Endothelial cell of umbilical vein (primary cell): ENCODE measurements around the gene B4GALT5. TPM values are rescaled to one million over a fixed set of nuclear protein-coding genes. Genes with fewer than 3 reads are reported as not detected.

Experiments
- Bru-seq: library from RNA; stranded (reverse); fragments of 400-500 nt; gene quantifications from one replicate; lab custom pipeline; 2021; lab: Mats Ljungman, UMichigan
- BruChase-seq, 2 experiments: library from RNA; stranded (reverse); fragments of 400-500 nt; gene quantifications; one replicate each; lab custom pipeline; 2021; lab: Mats Ljungman, UMichigan
- BruUV-seq: library from RNA; stranded (reverse); fragments of 400-500 nt; replicated peaks from 2 replicates; lab custom pipeline; 2021; lab: Mats Ljungman, UMichigan
- CTCF ChIA-PET: fragments of 300-600, 350-600 bp; sonication (Branson Sonifier 250); formaldehyde crosslinking; loops from one replicate; lab custom pipeline; 2021; ENCODE audit warnings: antibody characterized with exemption, inconsistent platforms; lab: Charles Lee
- POLR2A ChIA-PET: fragments of 300-600, 350-600 bp; sonication (Branson Sonifier 250); formaldehyde crosslinking; loops from one replicate; lab custom pipeline; 2021; ENCODE audit warnings: antibody characterized with exemption, inconsistent platforms; lab: Charles Lee
- DNase-seq: peaks from one replicate; pipeline ENCODE4 v3.0.0-alpha.2; 2011; ENCODE audit warnings: low read depth, low spot score
- FAIRE-seq: peaks from 2 replicates; lab custom pipeline; 2011; peaks lifted over from hg19 to GRCh38; lab: Jason Lieb, UNC
- H2AFZ ChIP-seq: 2 replicates; pipeline ENCODE4 v1.6.0; 2012; ENCODE audit warnings: low read depth, low read length, control low read depth, inconsistent platforms
- H3K27ac ChIP-seq: 2 replicates; pipeline ENCODE4 v1.5.1; 2011; ENCODE audit warnings: low read depth, mild to moderate bottlenecking, control low read depth, low read length, moderate library complexity; ENCODE audit not compliant: insufficient read depth
- H3K27me3 ChIP-seq, 2 experiments: 2 replicates each; pipeline versions ENCODE4 v1.6.0 to v1.6.1; 2011; ENCODE audit warnings: low read length in 2 of 2, mixed read lengths in 1 of 2; ENCODE audit not compliant: control insufficient read depth in 2 of 2, insufficient read depth in 2 of 2
- H3K36me3 ChIP-seq, 2 experiments: 2 replicates in 1 of 2; 3 replicates in 1 of 2; pipeline ENCODE4 v1.5.1; 2011; ENCODE audit warnings: low read length in 2 of 2, mild to moderate bottlenecking in 1 of 2, moderate library complexity in 1 of 2; ENCODE audit not compliant: control insufficient read depth in 2 of 2, insufficient read depth in 2 of 2; ENCODE audit errors: extremely low read depth in 1 of 2
- H3K4me1 ChIP-seq: 3 replicates; pipeline ENCODE4 v1.5.1; 2011; ENCODE audit warnings: mild to moderate bottlenecking, low read length; ENCODE audit not compliant: control insufficient read depth, insufficient read depth; ENCODE audit errors: extremely low read depth
- H3K4me2 ChIP-seq: 2 replicates; pipeline ENCODE4 v1.6.1; 2011; ENCODE audit warnings: low read length, control low read depth, mixed read lengths; ENCODE audit not compliant: insufficient read depth
- H3K4me3 ChIP-seq, 3 experiments: fragments of 200-600 bp in 1 of 3; sonication (generic), shearing (Covaris generic) in 1 of 3; replicated peaks in 1 of 3; 2 replicates each; pipeline ENCODE4 v1.5.1; 2011 to 2016; ENCODE audit warnings: control low read depth in 3 of 3, low read length in 3 of 3, mild to moderate bottlenecking in 2 of 3, inconsistent platforms in 1 of 3, low read depth in 1 of 3, moderate library complexity in 1 of 3; ENCODE audit not compliant: insufficient read depth in 1 of 3
- H3K79me2 ChIP-seq: 2 replicates; pipeline ENCODE4 v1.6.0; 2012; ENCODE audit warnings: low read length, inconsistent platforms; ENCODE audit not compliant: control insufficient read depth, insufficient read depth
- H3K9ac ChIP-seq: replicated peaks from 2 replicates; pipeline ENCODE3; 2011; ENCODE audit warnings: low read length, control low read depth; ENCODE audit not compliant: insufficient read depth; ENCODE audit errors: extremely low read depth
- H3K9me1 ChIP-seq: replicated peaks from 3 replicates; pipeline ENCODE4 v1.6.0; 2011; ENCODE audit warnings: mild to moderate bottlenecking, low read length; ENCODE audit not compliant: control insufficient read depth, insufficient read depth; ENCODE audit errors: extremely low read depth
- H3K9me3 ChIP-seq: replicated peaks from 2 replicates; pipeline ENCODE4 v1.5.1; 2012; ENCODE audit warnings: low read length, inconsistent platforms; ENCODE audit not compliant: control insufficient read depth, insufficient read depth
- H4K20me1 ChIP-seq: replicated peaks from 2 replicates; pipeline ENCODE3; 2011; ENCODE audit warnings: mild to moderate bottlenecking, low read length; ENCODE audit not compliant: control insufficient read depth, insufficient read depth; ENCODE audit errors: extremely low read depth
- CTCF ChIP-seq, 2 donors: IDR thresholded peaks; 1 replicate in 1 of 2; 2 replicates in 1 of 2; pipeline ENCODE4 v1.5.1; 2011; ENCODE audit warnings: low read length in 2 of 2, mild to moderate bottlenecking in 2 of 2, moderate library complexity in 2 of 2, control low read depth in 1 of 2, inconsistent platforms in 1 of 2, low read depth in 1 of 2; ENCODE audit not compliant: insufficient read depth in 1 of 2; ENCODE audit errors: extremely low read depth in 1 of 2
- FOS ChIP-seq: IDR thresholded peaks from 2 replicates; pipeline ENCODE4 v1.6.1; 2011; ENCODE audit warnings: mild to moderate bottlenecking, low read length, moderate library complexity, borderline replicate concordance; ENCODE audit not compliant: insufficient read depth
- GATA2 ChIP-seq: IDR thresholded peaks from 2 replicates; pipeline ENCODE4 v1.7.0; 2011; ENCODE audit warnings: low read depth, mild to moderate bottlenecking, moderate library complexity, mixed read lengths, low read length; ENCODE audit not compliant: insufficient read length, insufficient read depth
- JUN ChIP-seq: IDR thresholded peaks from 2 replicates; pipeline ENCODE4 v1.6.1; 2011; ENCODE audit warnings: borderline replicate concordance, low read depth; ENCODE audit not compliant: insufficient read length, insufficient read depth
- MAX ChIP-seq: IDR thresholded peaks from 2 replicates; pipeline ENCODE4 v1.6.1; 2011; ENCODE audit not compliant: insufficient read depth, insufficient read length
- MYC ChIP-seq: IDR thresholded peaks from one replicate; pipeline ENCODE4 v1.6.1; 2011; ENCODE audit warnings: mild to moderate bottlenecking, low read depth, low read length
- POLR2A ChIP-seq: IDR thresholded peaks from 2 replicates; pipeline ENCODE4 v1.6.1; 2012; ENCODE audit warnings: low read depth, mild to moderate bottlenecking, control low read depth, low read length
- POLR2AphosphoS5 ChIP-seq: IDR thresholded peaks from 2 replicates; pipeline ENCODE4 v1.6.1; 2012; ENCODE audit warnings: low read depth, mild to moderate bottlenecking, control low read depth, low read length, moderate library complexity; ENCODE audit not compliant: insufficient read depth
- dilution Hi-C: fragments of 300-500 bp; cut with MboI; formaldehyde crosslinking; loops from one replicate; pipeline ENCODE4 v1.15.0; 2019; ENCODE audit warnings: low sequenced_read_pairs; ENCODE audit not compliant: extremely low pct_ligation_motif_present
- intact Hi-C: fragments of 100-400 bp; cut with micrococcal nuclease; formaldehyde crosslinking; loops from one replicate; pipeline ENCODE4 v1.10.0; 2022
- long read RNA-seq: library from polyadenylated mRNA; stranded (forward); transcript quantifications from one replicate; pipeline ENCODE4 v2.0.0, GENCODE V29; 2021
- polyA minus RNA-seq, 3 experiments: library from RNA; depleted of rRNA, polyadenylated mRNA; stranded (reverse); fragments of >200 nt; gene quantifications; 1 replicate in 1 of 3; 2 replicates in 2 of 3; pipeline ENCODE4 v1.2.3, GENCODE V29; 2011
- polyA plus RNA-seq, 4 experiments: library from polyadenylated mRNA; depleted of rRNA in 3 of 4; stranded (reverse) in 3 of 4; unstranded in 1 of 4; fragments of >200 nt; gene quantifications; 2 replicates each; pipeline versions ENCODE4 v1.2.1 to v1.2.3, GENCODE V29; 2011 to 2012; ENCODE audit warnings: missing spikeins in 1 of 4
- total RNA-seq: library from RNA; stranded (reverse); gene quantifications from 2 replicates; pipeline ENCODE4 v1.2.3, GENCODE V29; 2021

Gene B4GALT5
- total RNA-seq (58.5 and 70.1 TPM in 2 replicates), polyA plus RNA-seq (51.0 and 54.4 TPM in 2 replicates), polyA minus RNA-seq (80.5 and 82.9 TPM in 2 replicates), Bru-seq, nascent RNA (percentile 95 among the genes with signal in this experiment), BruChase-seq, experiment 1, labeled RNA remaining after a 6-hour chase (percentile 94 among the genes with signal in this experiment), BruChase-seq, experiment 2, labeled RNA remaining after a 2-hour chase (percentile 93 among the genes with signal in this experiment)
- 48.8 and 51.0 TPM in 2 replicates for polyA plus RNA-seq (2011; cell fraction: cytosol; rRNA removed)
- polyA plus RNA-seq (2011; cell fraction: nucleus; rRNA removed) = 28.9 and 29.6 TPM in 2 replicates
- polyA plus RNA-seq (2012) = 33.3 and 39.7 TPM in 2 replicates
- 28.1 TPM for polyA minus RNA-seq (2011; cell fraction: cytosol; rRNA and poly(A)+ RNA removed)
- polyA minus RNA-seq (2011; cell fraction: nucleus; rRNA and poly(A)+ RNA removed) = 17.1 and 20.8 TPM in 2 replicates
- long read RNA-seq, full-length matches to known transcripts = 11 of 46 reads
- long read RNA-seq, partial matches to known transcripts = 1 of 46 reads
- long read RNA-seq, other reads (novel, unspliced or antisense) = 34 of 46 reads

GRCh38 chr20:49713753-49714712 lies at the start of gene B4GALT5:
Gene B4GALT5 (minus strand): TSS chr20:49713878. CDS start chr20:49713690, 188 bp downstream.
- ChIA-PET CTCF (interaction anchor here (1.0 to 2.3 kb wide), 5 partner anchors 10 to 172 kb away, joined by 3 to 10 read pairs (median 5); no protein-coding TSS in a partner anchor), POLR2A (no interaction called here)
- Histone ChIP-seq H3K9ac (peak within 1 kb of the TSS; percentile 93), H3K36me3 (no peaks in the 10 kb centered on the region), H3K4me1 (peaks cover 23% of the 10 kb centered on the region), H2AFZ (peak within 1 kb of the TSS; percentile 79), H3K27ac (peak within 1 kb of the TSS; percentile 79), H3K4me3 (peak within 1 kb of the TSS; percentile 81 to 93 (median 87)), H3K9me1 (no peaks in the 10 kb centered on the region), H3K79me2 (peaks cover 45% of the 10 kb centered on the region), H3K27me3 (no peaks in the 10 kb centered on the region), H4K20me1 (no peaks in the 10 kb centered on the region), H3K9me3 (no peaks in the 10 kb centered on the region), H3K4me2 (peak within 1 kb of the TSS; percentile 72)
- BruUV-seq = TSS peak; percentile 56
- FAIRE-seq (peak; percentile 75), DNase-seq (peak; percentile 78)
- TF ChIP-seq JUN (no peak), CTCF (IDR thresholded peaks at IDR 0.05; ENCODE audit: extremely low read depth in 1 of 2, insufficient read depth in 1 of 2, low read depth in 1 of 2, low read length in 2 of 2) (no peak), GATA2 (no peak), FOS (peak; percentile 25), POLR2A (peak; percentile 46), POLR2AphosphoS5 (peak; percentile 42), MYC (no peak), MAX (no peak)
- dilution Hi-C loops (no loop called here), intact Hi-C loops (loop anchor here (1.0 to 5.0 kb wide), 4 partner anchors 52 to 103 kb away; partner anchors contain the start of gene SLC9A8)
